Mesenchymal stem cell (in vitro differentiated cells and primary cell): ENCODE data around the gene ERBB2.

Experiments
- DNase-seq: peaks from one replicate; pipeline ENCODE4 v3.0.0-alpha.2; 2013
- H2AFZ ChIP-seq: one replicate; pipeline ENCODE4 v1.6.1; 2013; ENCODE audit warnings: low read depth, mild to moderate bottlenecking, control low read depth, inconsistent platforms, low read length, moderate library complexity
- H2AK5ac ChIP-seq: 2 replicates; pipeline ENCODE4 v1.6.1; 2013; ENCODE audit warnings: low read length, moderate library complexity, mild to moderate bottlenecking, inconsistent platforms; ENCODE audit not compliant: severe bottlenecking
- H2BK120ac ChIP-seq: one replicate; pipeline ENCODE4 v1.6.1; 2013; ENCODE audit warnings: low read depth, mild to moderate bottlenecking, inconsistent platforms, low read length, moderate library complexity
- H2BK12ac ChIP-seq, 2 experiments: one replicate each; pipeline ENCODE4 v1.6.1; 2013; ENCODE audit warnings: inconsistent platforms in 2 of 2, low read length in 2 of 2, mild to moderate bottlenecking in 2 of 2, moderate library complexity in 2 of 2, control low read depth in 1 of 2
- H2BK15ac ChIP-seq: one replicate; pipeline ENCODE4 v1.6.1; 2013; ENCODE audit warnings: mild to moderate bottlenecking, low read depth, inconsistent platforms; ENCODE audit not compliant: poor library complexity, severe bottlenecking
- H2BK5ac ChIP-seq: 2 replicates; pipeline ENCODE4 v1.6.1; 2013; ENCODE audit warnings: low read depth, mild to moderate bottlenecking, low read length, control low read depth, inconsistent platforms; ENCODE audit not compliant: poor library complexity, severe bottlenecking
- H3K14ac ChIP-seq, 2 experiments: one replicate each; pipeline ENCODE4 v1.6.1; 2013; ENCODE audit warnings: inconsistent platforms in 2 of 2, low read length in 2 of 2, control low read depth in 1 of 2, mild to moderate bottlenecking in 1 of 2, moderate library complexity in 1 of 2
- H3K18ac ChIP-seq, 2 experiments: one replicate each; pipeline ENCODE4 v1.6.1; 2013; ENCODE audit warnings: inconsistent platforms in 2 of 2, low read length in 2 of 2, control low read depth in 1 of 2, low read depth in 1 of 2, mild to moderate bottlenecking in 1 of 2
- H3K23ac ChIP-seq, 2 experiments: one replicate each; pipeline ENCODE4 v1.6.1; 2013; ENCODE audit warnings: inconsistent platforms in 2 of 2, low read length in 2 of 2, mild to moderate bottlenecking in 2 of 2, moderate library complexity in 2 of 2, control low read depth in 1 of 2
- H3K27ac ChIP-seq: 2 replicates; pipeline ENCODE4 v1.5.1; 2013; ENCODE audit warnings: mild to moderate bottlenecking, moderate library complexity, low read length, control low read depth, inconsistent platforms; ENCODE audit not compliant: poor library complexity, severe bottlenecking
- H3K27me3 ChIP-seq, 2 experiments: 2 replicates each; pipeline versions ENCODE4 v1.6.1 to v1.7.0; 2013; ENCODE audit warnings: low read length in 2 of 2, mild to moderate bottlenecking in 2 of 2, moderate library complexity in 2 of 2, control low read depth in 1 of 2, inconsistent platforms in 1 of 2; ENCODE audit not compliant: control insufficient read depth in 1 of 2, insufficient read depth in 1 of 2
- H3K36me3 ChIP-seq, 2 experiments: 2 replicates each; pipeline versions ENCODE4 v1.6.1 to v1.7.0; 2013; ENCODE audit warnings: low read length in 2 of 2, control low read depth in 1 of 2, inconsistent platforms in 1 of 2, low read depth in 1 of 2, mild to moderate bottlenecking in 1 of 2; ENCODE audit not compliant: insufficient read depth in 2 of 2, control insufficient read depth in 1 of 2
- H3K4ac ChIP-seq, 2 experiments: one replicate each; pipeline ENCODE4 v1.6.1; 2013; ENCODE audit warnings: inconsistent platforms in 2 of 2, low read length in 2 of 2, mild to moderate bottlenecking in 2 of 2, moderate library complexity in 2 of 2, control low read depth in 1 of 2, low read depth in 1 of 2
- H3K4me1 ChIP-seq: 2 replicates; pipeline ENCODE4 v1.6.1; 2013; ENCODE audit warnings: low read depth, low read length, control low read depth; ENCODE audit not compliant: control insufficient read depth, insufficient read depth
- H3K4me2 ChIP-seq: 2 replicates; pipeline ENCODE4 v1.6.1; 2013; ENCODE audit warnings: low read length, mild to moderate bottlenecking, inconsistent platforms; ENCODE audit not compliant: poor library complexity, severe bottlenecking
- H3K4me3 ChIP-seq, 2 experiments: 2 replicates each; pipeline versions ENCODE4 v1.5.1 to v1.7.0; 2013; ENCODE audit warnings: low read length in 2 of 2, mild to moderate bottlenecking in 2 of 2, control low read depth in 1 of 2, low read depth in 1 of 2; ENCODE audit not compliant: insufficient read depth in 1 of 2
- H3K79me1 ChIP-seq: replicated peaks from 2 replicates; pipeline ENCODE4 v1.6.1; 2013; ENCODE audit warnings: mild to moderate bottlenecking, control low read depth, low read length, inconsistent platforms; ENCODE audit not compliant: poor library complexity, severe bottlenecking
- H3K9ac ChIP-seq: 2 replicates; pipeline ENCODE4 v1.7.0; 2013; ENCODE audit warnings: mild to moderate bottlenecking, low read length, moderate library complexity
- H3K9me3 ChIP-seq: 2 replicates; pipeline ENCODE4 v1.7.0; 2013; ENCODE audit warnings: mild to moderate bottlenecking, low read length; ENCODE audit not compliant: control insufficient read depth
- H4K8ac ChIP-seq: one replicate; pipeline ENCODE4 v1.6.1; 2013; ENCODE audit warnings: inconsistent platforms, mild to moderate bottlenecking, low read length, moderate library complexity
- H4K91ac ChIP-seq: one replicate; pipeline ENCODE4 v1.6.1; 2013; ENCODE audit warnings: mild to moderate bottlenecking, low read length, inconsistent platforms
- whole genome bisulfite sequencing: methylation state at CpG from one replicate; pipeline ENCODE4 v1.1.7; 2013; ENCODE audit warnings: mixed read lengths; 5-methylcytosine and 5-hydroxymethylcytosine counted together

ERBB2 gene

GRCh38 chr17:39726617-39727016 is 26.8 kb downstream of the ERBB2 start:
- Histone ChIP-seq H2BK12ac (no peak overlapping the region), H3K18ac (no peak overlapping the region)
- WGBS = 96% methylated on average over 9 of the region's 9 CpGs

GRCh38 chr17:39727556-39727955 is 27.7 kb downstream of the ERBB2 start:
- Histone ChIP-seq H3K9me3 (no peaks in the 10 kb centered on the region), H3K14ac (no peak overlapping the region), H2BK120ac (no peak overlapping the region), H2AFZ (no peak overlapping the region), H3K27ac (no peak overlapping the region), H3K4me1 (peaks cover 11% of the 10 kb centered on the region), H2BK5ac (no peak overlapping the region), H3K9ac (no peak overlapping the region), H3K27me3 (no peaks in the 10 kb centered on the region), H2BK15ac (no peak overlapping the region), H3K36me3 (peaks cover 41 to 62% of the 10 kb centered on the region in 2 experiments), H3K18ac (no peak overlapping the region), H3K4me3 (no peak overlapping the region), H3K4ac (no peak overlapping the region), H3K79me1 (peaks cover 20% of the 10 kb centered on the region), H2AK5ac (no peak overlapping the region), H3K23ac (no peak overlapping the region), H4K8ac (no peak overlapping the region), H4K91ac (no peak overlapping the region), H2BK12ac (no peak overlapping the region), H3K4me2 (no peak overlapping the region)
- DNase-seq = no peak
- 94% methylated on average over 10 of the region's 10 CpGs for WGBS

More at GRCh38 chr17:39726617-39727016, 26.8 kb downstream of the ERBB2 start:
- Histone ChIP-seq H3K27ac (no peak overlapping the region), H3K14ac (no peak overlapping the region), H4K8ac (no peak overlapping the region), H3K4me2 (no peak overlapping the region), H2BK15ac (no peak overlapping the region), H3K79me1 (peaks cover 20% of the 10 kb centered on the region), H3K27me3 (no peaks in the 10 kb centered on the region), H3K23ac (no peak overlapping the region), H3K4ac (no peak overlapping the region), H3K9ac (no peak overlapping the region), H2AK5ac (no peak overlapping the region), H2BK120ac (no peak overlapping the region), H3K4me1 (peaks cover 11% of the 10 kb centered on the region), H3K36me3 (peaks cover 47 to 68% of the 10 kb centered on the region in 2 experiments), H2AFZ (no peak overlapping the region), H2BK5ac (no peak overlapping the region), H3K4me3 (no peak overlapping the region), H4K91ac (no peak overlapping the region), H3K9me3 (no peaks in the 10 kb centered on the region)
- DNase-seq = no peak

GRCh38 chr17:39729280-39729851 is 29.5 kb downstream of the ERBB2 start:
- WGBS = 81% methylated on average over 5 of the region's 6 CpGs
- H3K9ac ChIP-seq = peak overlapping the region; percentile 91
- DNase-seq = no peak

GRCh38 chr17:39730095-39730921 is 30.4 kb downstream of the ERBB2 start, which contains the start of gene MIEN1:
Gene MIEN1, minus strand, starts transcription at chr17:39730532. Its CDS starts 37 bp downstream, at chr17:39730495.
- H3K36me3 ChIP-seq = peaks cover 32 to 36% of the 10 kb centered on the region in 2 experiments

More at GRCh38 chr17:39729280-39729851, 29.5 kb downstream of the ERBB2 start:
- Histone ChIP-seq H2BK120ac (no peak overlapping the region), H3K79me1 (peaks cover 20% of the 10 kb centered on the region), H3K14ac (peak overlapping the region in 1 of 2 experiments; percentile 46), H2AFZ (no peak overlapping the region), H3K4me1 (peaks cover 11% of the 10 kb centered on the region), H4K91ac (no peak overlapping the region), H2BK5ac (no peak overlapping the region), H3K4ac (no peak overlapping the region), H2BK15ac (no peak overlapping the region), H3K4me3 (peak overlapping the region in 1 of 2 experiments; percentile 95), H3K18ac (no peak overlapping the region), H3K27ac (no peak overlapping the region), H3K23ac (no peak overlapping the region), H3K4me2 (peak overlapping the region; percentile 58), H4K8ac (no peak overlapping the region), H2AK5ac (peak overlapping the region; percentile 20), H3K9me3 (no peaks in the 10 kb centered on the region), H2BK12ac (no peak overlapping the region), H3K36me3 (peaks cover 41 to 46% of the 10 kb centered on the region in 2 experiments), H3K27me3 (no peaks in the 10 kb centered on the region)

More at GRCh38 chr17:39730095-39730921, 30.4 kb downstream of the ERBB2 start, which contains the start of gene MIEN1:
- peak within 1 kb of the TSS; percentile 94 to 95 for H3K18ac ChIP-seq
- peak within 1 kb of the TSS; percentile 89 for H3K4me2 ChIP-seq
- no peak within 1 kb of the TSS for H2BK120ac ChIP-seq
- H3K4me1 ChIP-seq = peaks cover 11% of the 10 kb centered on the region
- H2BK5ac ChIP-seq = peak within 1 kb of the TSS; percentile 66
- peak within 1 kb of the TSS; percentile 96 for H2BK15ac ChIP-seq
- H3K79me1 ChIP-seq = peaks cover 16% of the 10 kb centered on the region
- 2% methylated on average over 53 of the region's 65 CpGs for WGBS
- no peaks in the 10 kb centered on the region for H3K27me3 ChIP-seq
- H2BK12ac ChIP-seq = peak within 1 kb of the TSS in 1 of 2 experiments; percentile 57
- H3K9me3 ChIP-seq = no peaks in the 10 kb centered on the region
- peak within 1 kb of the TSS; percentile 91 for H3K9ac ChIP-seq
- peak within 1 kb of the TSS; percentile 79 to 95 for H3K4me3 ChIP-seq
- peak within 1 kb of the TSS; percentile 96 for H4K91ac ChIP-seq
- H2AK5ac ChIP-seq = peak within 1 kb of the TSS; percentile 20
- peak within 1 kb of the TSS in 1 of 2 experiments; percentile 46 for H3K14ac ChIP-seq
- H3K27ac ChIP-seq = no peak within 1 kb of the TSS
- H3K23ac ChIP-seq = no peak within 1 kb of the TSS
- DNase-seq = peak; percentile 82
- peak within 1 kb of the TSS; percentile 84 for H2AFZ ChIP-seq
- H4K8ac ChIP-seq = peak within 1 kb of the TSS; percentile 30
- H3K4ac ChIP-seq = peak within 1 kb of the TSS in 1 of 2 experiments; percentile 66
